A549 treated with ZK216348 at 1 μM for 4 hours (cell line): ENCODE data around the gene TMEM131L. TPM values are rescaled to one million over a fixed set of nuclear protein-coding genes. Genes with fewer than 3 reads are reported as not detected.

ENCODE experiments used
- total RNA-seq: library from RNA; stranded (reverse); fragments of 200-300 nt; extraction: Qiagen RNA extraction; gene quantifications from 5 replicates; pipeline ENCODE4 v1.2.3, GENCODE V29; 2022; ENCODE audit warnings: low read depth

TMEM131L gene, protein sequence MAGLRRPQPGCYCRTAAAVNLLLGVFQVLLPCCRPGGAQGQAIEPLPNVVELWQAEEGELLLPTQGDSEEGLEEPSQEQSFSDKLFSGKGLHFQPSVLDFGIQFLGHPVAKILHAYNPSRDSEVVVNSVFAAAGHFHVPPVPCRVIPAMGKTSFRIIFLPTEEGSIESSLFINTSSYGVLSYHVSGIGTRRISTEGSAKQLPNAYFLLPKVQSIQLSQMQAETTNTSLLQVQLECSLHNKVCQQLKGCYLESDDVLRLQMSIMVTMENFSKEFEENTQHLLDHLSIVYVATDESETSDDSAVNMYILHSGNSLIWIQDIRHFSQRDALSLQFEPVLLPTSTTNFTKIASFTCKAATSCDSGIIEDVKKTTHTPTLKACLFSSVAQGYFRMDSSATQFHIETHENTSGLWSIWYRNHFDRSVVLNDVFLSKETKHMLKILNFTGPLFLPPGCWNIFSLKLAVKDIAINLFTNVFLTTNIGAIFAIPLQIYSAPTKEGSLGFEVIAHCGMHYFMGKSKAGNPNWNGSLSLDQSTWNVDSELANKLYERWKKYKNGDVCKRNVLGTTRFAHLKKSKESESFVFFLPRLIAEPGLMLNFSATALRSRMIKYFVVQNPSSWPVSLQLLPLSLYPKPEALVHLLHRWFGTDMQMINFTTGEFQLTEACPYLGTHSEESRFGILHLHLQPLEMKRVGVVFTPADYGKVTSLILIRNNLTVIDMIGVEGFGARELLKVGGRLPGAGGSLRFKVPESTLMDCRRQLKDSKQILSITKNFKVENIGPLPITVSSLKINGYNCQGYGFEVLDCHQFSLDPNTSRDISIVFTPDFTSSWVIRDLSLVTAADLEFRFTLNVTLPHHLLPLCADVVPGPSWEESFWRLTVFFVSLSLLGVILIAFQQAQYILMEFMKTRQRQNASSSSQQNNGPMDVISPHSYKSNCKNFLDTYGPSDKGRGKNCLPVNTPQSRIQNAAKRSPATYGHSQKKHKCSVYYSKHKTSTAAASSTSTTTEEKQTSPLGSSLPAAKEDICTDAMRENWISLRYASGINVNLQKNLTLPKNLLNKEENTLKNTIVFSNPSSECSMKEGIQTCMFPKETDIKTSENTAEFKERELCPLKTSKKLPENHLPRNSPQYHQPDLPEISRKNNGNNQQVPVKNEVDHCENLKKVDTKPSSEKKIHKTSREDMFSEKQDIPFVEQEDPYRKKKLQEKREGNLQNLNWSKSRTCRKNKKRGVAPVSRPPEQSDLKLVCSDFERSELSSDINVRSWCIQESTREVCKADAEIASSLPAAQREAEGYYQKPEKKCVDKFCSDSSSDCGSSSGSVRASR (N-terminal part only)
- total RNA-seq: 4.6 to 6.6 TPM (median 4.9 TPM) in 5 replicates

DNA sequence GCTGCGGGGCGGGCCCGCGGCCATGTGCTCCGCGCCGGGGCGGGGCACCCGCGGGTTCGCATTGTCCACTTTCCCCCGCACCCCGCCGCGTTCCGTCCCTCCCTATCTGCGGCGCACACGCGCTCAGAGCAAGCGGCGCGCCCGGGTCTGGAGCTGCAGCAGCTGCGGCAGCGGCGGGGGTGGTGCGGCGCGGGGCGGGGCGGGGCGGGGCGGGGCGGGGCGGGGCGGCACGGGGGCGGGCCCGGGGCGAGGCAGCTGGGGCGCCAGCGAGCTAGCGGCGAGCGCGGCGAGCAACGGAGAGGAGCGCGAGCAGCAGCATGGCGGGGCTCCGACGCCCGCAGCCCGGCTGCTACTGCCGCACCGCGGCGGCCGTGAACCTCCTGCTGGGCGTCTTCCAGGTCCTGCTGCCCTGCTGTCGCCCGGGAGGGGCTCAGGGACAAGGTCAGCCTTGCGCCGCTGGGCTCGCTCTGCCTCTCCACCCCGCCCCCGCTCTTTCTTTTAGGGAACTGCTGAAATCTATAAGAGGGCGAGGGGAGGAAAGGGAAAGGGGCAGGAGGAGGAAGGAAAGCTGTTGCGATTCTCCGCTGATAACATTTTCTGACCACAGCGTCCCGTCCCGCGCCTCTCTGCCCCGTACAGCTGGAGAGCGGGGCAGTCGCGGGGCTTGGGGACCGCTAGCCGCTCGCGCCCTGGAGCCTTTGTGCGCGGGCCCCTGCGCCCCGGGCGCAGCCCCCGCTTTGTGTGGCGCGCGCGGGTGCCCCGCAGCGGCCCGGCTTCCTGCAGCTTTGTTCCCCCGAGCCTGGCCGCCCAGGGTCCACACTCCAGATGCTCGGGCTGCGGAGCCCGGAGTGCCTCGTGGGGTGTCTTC, at the start of gene TMEM131L:
TMEM131L (plus strand) TSS at position 280 of the 868 bp plus-strand sequence; CDS start at position 318, 38 bp downstream.

DNA sequence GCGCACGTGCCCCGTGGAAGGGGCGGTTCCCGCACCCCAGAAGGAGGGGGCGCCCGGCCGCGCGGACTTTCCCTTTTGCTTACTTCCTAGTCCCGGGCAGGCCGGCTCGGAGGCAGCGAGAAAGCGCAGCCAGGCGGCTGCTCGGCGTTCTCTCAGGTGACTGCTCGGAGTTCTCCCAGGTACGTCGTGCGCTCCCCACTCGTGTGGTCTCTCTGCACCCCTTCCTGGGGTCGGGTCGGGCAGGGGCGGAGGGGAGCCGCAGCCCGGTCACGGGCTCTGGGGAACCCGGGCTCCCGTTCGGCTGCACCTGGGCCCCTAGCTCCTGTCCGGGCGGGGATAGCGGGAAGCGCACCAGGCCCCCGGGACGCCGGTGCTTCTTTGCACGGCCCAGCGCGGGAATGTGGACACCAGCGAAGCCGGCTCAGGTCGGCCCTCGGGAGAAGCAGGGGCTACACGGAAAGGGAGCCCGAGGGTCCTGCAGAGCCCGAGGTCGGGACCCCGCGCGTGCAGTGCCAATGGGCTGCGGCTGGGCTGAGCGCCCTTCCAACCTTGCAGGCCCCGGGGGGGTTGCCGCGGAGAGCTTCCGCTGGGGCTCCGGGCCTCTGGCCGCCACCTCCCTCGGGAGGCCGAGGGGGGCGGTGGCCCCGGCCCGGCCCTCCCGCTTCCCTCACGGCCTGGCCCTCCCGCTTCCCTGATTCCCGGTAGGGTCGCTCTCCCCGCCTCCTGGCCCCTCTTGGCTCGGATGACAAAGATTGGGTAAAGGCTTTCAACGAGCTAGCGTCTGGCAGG, 218.2 kb downstream of the TMEM131L start, which contains the start of gene TLR2:
TLR2 (plus strand) TSS at position 99 of the 789 bp plus-strand sequence. CDS start 18,628 bp downstream, outside the sequence.

Other genes starting within 250 kb of the TMEM131L start
- gene MND1, start 121.7 kb upstream of the TMEM131L start, total RNA-seq: 12.3 to 21.1 TPM (median 12.8 TPM) in 5 replicates
- gene TLR2, start 217.9 kb downstream of the TMEM131L start, total RNA-seq: 0.21 to 1.1 TPM (median 0.31 TPM) in 5 replicates